Frontal cortex (tissue), 4 donors: ENCODE data around the gene ADGRD2. TPM values are rescaled to one million over a fixed set of nuclear protein-coding genes. Genes with fewer than 3 reads are reported as not detected.

ENCODE experiments used
- DNase-seq, 2 donors: peaks; one replicate each; pipeline ENCODE4 v3.0.0; 2012; ENCODE audit warnings: low spot score in 2 of 2
- FAIRE-seq: peaks from 2 replicates; lab custom pipeline; 2012; peaks lifted over from hg19 to GRCh38; lab: Jason Lieb, UNC
- total RNA-seq: library from RNA; depleted of rRNA; stranded (reverse); fragments of >200 nt; gene quantifications from one replicate; pipeline ENCODE4 v1.2.3, GENCODE V29; 2014
- donor health status: control.
- donor health status: control.
- donor health status: control.

Gene ADGRD2
- total RNA-seq, 1 donor from 2014 or later, result not detected

GRCh38 chr9:124436320-124436719, 13.9 kb upstream of the ADGRD2 start:
- DNase-seq, result no peak
- no peak for FAIRE-seq

GRCh38 chr9:124437086-124437485, 13.2 kb upstream of the ADGRD2 start:
- no peak for FAIRE-seq

GRCh38 chr9:124438091-124438490, 12.2 kb upstream of the ADGRD2 start:
- DNase-seq (no peak), FAIRE-seq (no peak)

More at GRCh38 chr9:124437086-124437485, 13.2 kb upstream of the ADGRD2 start:
- no peak for DNase-seq

- FAIRE-seq (no peak), DNase-seq (no peak)
Measured at GRCh38 chr9:124439086-124439485, 11.2 kb upstream of the ADGRD2 start.

GRCh38 chr9:124439686-124440243, 10.5 kb upstream of the ADGRD2 start:
- no peak for DNase-seq
- no peak for FAIRE-seq

GRCh38 chr9:124440786-124441185, 9.5 kb upstream of the ADGRD2 start:
- FAIRE-seq, result no peak
- no peak for DNase-seq

GRCh38 chr9:124441291-124441690, 9.0 kb upstream of the ADGRD2 start:
- FAIRE-seq (no peak), DNase-seq (no peak)

GRCh38 chr9:124442379-124442778, 7.9 kb upstream of the ADGRD2 start:
- FAIRE-seq (no peak), DNase-seq (no peak)

GRCh38 chr9:124442826-124443225, 7.4 kb upstream of the ADGRD2 start:
- no peak for FAIRE-seq
- no peak for DNase-seq

- DNase-seq, result no peak
- no peak for FAIRE-seq
Measured at GRCh38 chr9:124443625-124444024, 6.6 kb upstream of the ADGRD2 start.

GRCh38 chr9:124444166-124444565, 6.1 kb upstream of the ADGRD2 start:
- FAIRE-seq (no peak), DNase-seq (no peak)

GRCh38 chr9:124447297-124447661, 3.0 kb upstream of the ADGRD2 start:
- DNase-seq (no peak), FAIRE-seq (no peak)

- FAIRE-seq (no peak), DNase-seq (no peak)
Measured at GRCh38 chr9:124448019-124448418, 2.2 kb upstream of the ADGRD2 start.

- no peak for FAIRE-seq
- peak in 1 of 2 donors; percentile 20 for DNase-seq
Measured at GRCh38 chr9:124449381-124450151, 685 bp upstream of the ADGRD2 start.

- peak in 1 of 2 donors; percentile 40 for DNase-seq
- FAIRE-seq, result no peak
Measured at GRCh38 chr9:124450931-124451661, 845 bp downstream of the ADGRD2 start.

GRCh38 chr9:124452326-124452725, 2.1 kb downstream of the ADGRD2 start:
- FAIRE-seq, result no peak
- no peak for DNase-seq

GRCh38 chr9:124452841-124453585, 2.8 kb downstream of the ADGRD2 start:
- DNase-seq (peak; percentile 58 to 67), FAIRE-seq (no peak)

- no peak for FAIRE-seq
- no peak for DNase-seq
Measured at GRCh38 chr9:124453586-124454191, 3.4 kb downstream of the ADGRD2 start.

- DNase-seq (no peak), FAIRE-seq (no peak)
Measured at GRCh38 chr9:124454296-124454695, 4.0 kb downstream of the ADGRD2 start.
